Spleen (tissue), 11 donors: ENCODE results near the gene PTPRN2. TPM values are rescaled to one million over a fixed set of nuclear protein-coding genes. Genes with fewer than 3 reads are reported as not detected.

Source experiments
- DNase-seq: peaks from one replicate; pipeline ENCODE4 v3.0.0-alpha.2; 2020
- H3K27ac ChIP-seq, 8 donors: fragments of 200-600 bp; sonication (generic) in 7 of 8; 1 replicate in 4 of 8; 2 replicates in 4 of 8; pipeline versions ENCODE4 v1.5.0 to v1.8.0; 2016 to 2021; ENCODE audit warnings: inconsistent platforms in 4 of 8, mild to moderate bottlenecking in 4 of 8, moderate library complexity in 1 of 8
- H3K27me3 ChIP-seq, 7 donors: fragments of 200-600 bp; sonication (generic) in 6 of 7; replicated peaks in 1 of 7; 1 replicate in 4 of 7; 2 replicates in 3 of 7; pipeline versions ENCODE4 v1.5.0 to v1.8.0; 2016 to 2021; ENCODE audit warnings: inconsistent platforms in 3 of 7, mild to moderate bottlenecking in 1 of 7
- H3K36me3 ChIP-seq, 6 donors: fragments of 200-600 bp; sonication (generic) in 5 of 6; 1 replicate in 4 of 6; 2 replicates in 2 of 6; pipeline versions ENCODE4 v1.5.0 to v1.8.0; 2016 to 2021; ENCODE audit warnings: inconsistent platforms in 2 of 6
- H3K4me1 ChIP-seq, 6 donors: fragments of 200-600 bp; sonication (generic) in 5 of 6; 1 replicate in 3 of 6; 2 replicates in 3 of 6; pipeline versions ENCODE4 v1.5.0 to v1.8.0; 2016 to 2021; ENCODE audit warnings: inconsistent platforms in 3 of 6
- H3K4me3 ChIP-seq, 8 donors: fragments of 200-600 bp; sonication (generic) in 7 of 8; 1 replicate in 4 of 8; 2 replicates in 4 of 8; pipeline versions ENCODE4 v1.5.0 to v1.8.0; 2016 to 2021; ENCODE audit warnings: inconsistent platforms in 4 of 8, mild to moderate bottlenecking in 4 of 8, moderate library complexity in 2 of 8
- H3K9me3 ChIP-seq, 8 donors: fragments of 200-600 bp; sonication (generic) in 7 of 8; 1 replicate in 4 of 8; 2 replicates in 4 of 8; pipeline versions ENCODE4 v1.5.0 to v1.8.0; 2016 to 2021; ENCODE audit warnings: inconsistent platforms in 4 of 8
- POLR2A ChIP-seq, 3 donors: fragments of 450-650 bp; IDR thresholded peaks; one replicate each; pipeline ENCODE4 v1.5.1; 2017; ENCODE audit warnings: antibody characterized with exemption in 3 of 3, mild to moderate bottlenecking in 1 of 3
- POLR2AphosphoS5 ChIP-seq, 3 donors: sonication (generic); formaldehyde crosslinking; IDR thresholded peaks; one replicate each; pipeline ENCODE4 v1.5.1; 2017; ENCODE audit warnings: antibody characterized with exemption in 3 of 3
- WGBS, 5 donors: extraction: QIAGEN DNeasy Blood & Tissue Kit in 3 of 5; methylation state at CpG; one replicate each; pipeline versions ENCODE4 v1.1.5 to v1.1.7; 2013 to 2018; 5-methylcytosine and 5-hydroxymethylcytosine counted together
- intact Hi-C: fragments of 100-400 bp; cut with DNase I; formaldehyde crosslinking; loops from one replicate; pipeline ENCODE4 v1.15.0; 2023; ENCODE audit warnings: low total_unique reads
- polyA plus RNA-seq, 3 donors: library from polyadenylated mRNA; stranded (reverse); fragments of 200-250 nt; gene quantifications; one replicate each; pipeline ENCODE4 v1.2.1, GENCODE V29; 2013
- total RNA-seq, 7 donors: library from RNA; depleted of rRNA in 3 of 7; stranded (reverse); fragments of >200 nt in 3 of 7; fragmentation: NEBNext Ultra II Directional in 4 of 7; extraction: Animal tissue kit (Norgen Biotek cat#: 25700) in 4 of 7; gene quantifications; one replicate each; pipeline versions ENCODE4 v1.1.0 to v1.2.1, GENCODE V29; 2016 to 2021
- TF ChIP-seq, protein P1 (sequence below), 11 experiments: fragments of 200-600 bp in 7 of 11; fragments of 450-650 bp in 4 of 11; sonication (generic) in 4 of 11; IDR thresholded peaks in 8 of 11; conservative IDR thresholded peaks in 3 of 11; 1 replicate in 7 of 11; 2 replicates in 4 of 11; pipeline versions ENCODE4 v1.4.0 to v1.8.0; 2016 to 2021; ENCODE audit warnings: antibody characterized with exemption in 11 of 11, inconsistent platforms in 4 of 11, mild to moderate bottlenecking in 1 of 11
- donor health status: healthy with polysubstance abuse.
- donor health status: DM: no; HTN: no; CAD: no; lungs with moderate emphysema.
- donor health status: DM: no; HTN: no; CAD: no.
- donor health status: Bipolar disorder and iron deficiency.
- donor health status: healthy.
- donor health status: DM: no; HTN: no; CAD: no.
- donor health status: DM: yes; HTN: yes; CAD: no.

PTPRN2 gene
- total and polyA plus RNA-seq, 10 donors: 7.0 to 22.8 (median 16.8) TPM

DNA sequence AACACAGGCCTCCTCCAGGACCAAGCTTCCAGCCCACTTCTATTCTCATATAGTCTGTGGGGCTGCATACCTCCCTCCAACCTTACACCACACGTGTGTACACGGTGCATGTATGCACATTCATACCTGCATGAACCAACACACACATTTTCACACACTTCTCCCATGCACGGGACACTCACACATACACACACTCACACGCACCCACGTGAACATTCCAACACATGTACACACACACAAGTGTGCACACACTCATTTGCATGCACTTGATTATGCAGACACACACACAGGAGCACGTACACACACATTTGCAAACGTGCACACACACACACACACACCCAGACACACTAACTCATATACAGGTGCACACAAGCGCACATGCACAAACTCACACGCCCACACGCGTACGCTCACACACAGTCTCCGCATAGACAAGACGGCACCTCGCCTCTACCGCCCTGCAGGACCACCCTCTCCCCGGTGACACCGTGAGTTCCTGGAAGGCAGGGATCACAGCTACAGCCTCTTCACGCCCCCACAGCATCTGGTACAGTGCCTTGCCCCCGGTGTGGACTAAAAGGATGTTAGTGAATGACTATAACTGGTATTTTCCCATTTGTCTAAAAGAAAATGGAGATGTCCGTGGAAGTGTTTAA, 263.8 kb downstream of the PTPRN2 start:
- TF ChIP-seq POLR2AphosphoS5 (IDR thresholded peaks at IDR 0.05) (no peak), POLR2A (IDR thresholded peaks at IDR 0.05) (no peak)
- TF ChIP-seq, protein P1, sequence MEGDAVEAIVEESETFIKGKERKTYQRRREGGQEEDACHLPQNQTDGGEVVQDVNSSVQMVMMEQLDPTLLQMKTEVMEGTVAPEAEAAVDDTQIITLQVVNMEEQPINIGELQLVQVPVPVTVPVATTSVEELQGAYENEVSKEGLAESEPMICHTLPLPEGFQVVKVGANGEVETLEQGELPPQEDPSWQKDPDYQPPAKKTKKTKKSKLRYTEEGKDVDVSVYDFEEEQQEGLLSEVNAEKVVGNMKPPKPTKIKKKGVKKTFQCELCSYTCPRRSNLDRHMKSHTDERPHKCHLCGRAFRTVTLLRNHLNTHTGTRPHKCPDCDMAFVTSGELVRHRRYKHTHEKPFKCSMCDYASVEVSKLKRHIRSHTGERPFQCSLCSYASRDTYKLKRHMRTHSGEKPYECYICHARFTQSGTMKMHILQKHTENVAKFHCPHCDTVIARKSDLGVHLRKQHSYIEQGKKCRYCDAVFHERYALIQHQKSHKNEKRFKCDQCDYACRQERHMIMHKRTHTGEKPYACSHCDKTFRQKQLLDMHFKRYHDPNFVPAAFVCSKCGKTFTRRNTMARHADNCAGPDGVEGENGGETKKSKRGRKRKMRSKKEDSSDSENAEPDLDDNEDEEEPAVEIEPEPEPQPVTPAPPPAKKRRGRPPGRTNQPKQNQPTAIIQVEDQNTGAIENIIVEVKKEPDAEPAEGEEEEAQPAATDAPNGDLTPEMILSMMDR (IDR thresholded peaks at IDR 0.05 in 8 of 11, conservative IDR thresholded peaks at IDR 0.05 in 3 of 11): no peak
- Histone ChIP-seq H3K4me1 (no peaks in the 10 kb centered on the region), H3K9me3 (peaks cover 0 to 36% (median 2%) of the 10 kb centered on the region in 8 donors), H3K27me3 (peaks cover 0 to 29% (median 0%) of the 10 kb centered on the region in 7 donors), H3K27ac (no peak overlapping the region), H3K4me3 (no peak overlapping the region), H3K36me3 (no peaks in the 10 kb centered on the region)
- 82 to 87% (median 84%) methylated on average over 21 of the region's 21 CpGs for WGBS, 5 donors
- intact Hi-C loops: no loop called here
- DNase-seq: peak; percentile 51

DNA sequence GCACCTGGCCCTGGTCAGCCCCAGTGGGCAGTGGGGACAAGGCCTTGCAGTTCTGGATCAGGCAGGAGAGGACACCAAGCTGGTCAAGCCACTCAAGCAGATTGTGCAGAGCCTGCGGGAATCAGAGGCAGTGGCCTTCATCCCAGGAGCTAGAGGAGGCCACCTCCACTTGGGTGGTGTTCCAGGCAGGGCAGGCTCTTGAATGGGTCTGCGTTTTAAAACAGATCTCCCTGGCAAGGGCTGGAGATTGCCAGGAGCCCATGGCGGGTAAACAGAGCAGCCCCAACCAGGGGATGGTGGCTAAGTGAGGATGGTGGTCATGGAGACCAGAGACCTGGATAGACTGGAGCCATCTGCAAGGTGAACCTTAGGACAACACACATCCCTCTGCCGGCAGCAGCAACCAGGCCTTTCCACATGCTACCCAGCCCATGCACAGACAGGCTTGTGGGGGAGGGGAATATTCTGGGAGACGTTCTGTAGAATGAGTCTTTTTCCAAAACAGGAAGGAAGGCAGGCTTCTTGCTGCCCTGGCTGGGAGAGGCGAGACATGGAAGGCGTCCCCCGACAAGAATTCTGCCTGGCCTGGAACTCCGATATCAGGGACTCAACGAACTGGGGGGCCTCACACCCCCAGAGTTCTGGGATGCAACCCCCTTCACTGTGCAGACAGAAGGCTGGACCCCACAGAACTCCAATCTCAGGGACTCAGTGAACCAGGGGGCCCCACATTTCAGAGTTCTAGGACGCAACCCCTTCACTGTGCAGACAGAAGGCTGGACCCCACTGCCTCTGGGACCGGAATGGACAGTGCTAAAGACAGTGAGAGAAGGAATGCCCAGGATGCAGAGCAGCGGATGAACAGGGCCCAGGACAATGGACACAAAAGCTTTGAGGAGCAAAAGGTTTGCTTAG, 264.8 kb downstream of the PTPRN2 start:
- Histone ChIP-seq H3K27ac (no peak overlapping the region), H3K4me1 (peaks cover 0 to 4% (median 0%) of the 10 kb centered on the region in 6 donors), H3K27me3 (peaks cover 0 to 39% (median 0%) of the 10 kb centered on the region in 7 donors), H3K9me3 (peaks cover 0 to 38% (median 2%) of the 10 kb centered on the region in 8 donors), H3K4me3 (no peak overlapping the region), H3K36me3 (no peaks in the 10 kb centered on the region)
- intact Hi-C loops: no loop called here
- WGBS, 5 donors: 35 to 53% (median 42%) methylated on average over 12 to 13 of the region's 13 CpGs
- DNase-seq: peak; percentile 35
- TF ChIP-seq, protein P1 (IDR thresholded peaks at IDR 0.05 in 8 of 11, conservative IDR thresholded peaks at IDR 0.05 in 3 of 11): no peak
- TF ChIP-seq POLR2A (IDR thresholded peaks at IDR 0.05) (no peak), POLR2AphosphoS5 (IDR thresholded peaks at IDR 0.05) (no peak)

DNA sequence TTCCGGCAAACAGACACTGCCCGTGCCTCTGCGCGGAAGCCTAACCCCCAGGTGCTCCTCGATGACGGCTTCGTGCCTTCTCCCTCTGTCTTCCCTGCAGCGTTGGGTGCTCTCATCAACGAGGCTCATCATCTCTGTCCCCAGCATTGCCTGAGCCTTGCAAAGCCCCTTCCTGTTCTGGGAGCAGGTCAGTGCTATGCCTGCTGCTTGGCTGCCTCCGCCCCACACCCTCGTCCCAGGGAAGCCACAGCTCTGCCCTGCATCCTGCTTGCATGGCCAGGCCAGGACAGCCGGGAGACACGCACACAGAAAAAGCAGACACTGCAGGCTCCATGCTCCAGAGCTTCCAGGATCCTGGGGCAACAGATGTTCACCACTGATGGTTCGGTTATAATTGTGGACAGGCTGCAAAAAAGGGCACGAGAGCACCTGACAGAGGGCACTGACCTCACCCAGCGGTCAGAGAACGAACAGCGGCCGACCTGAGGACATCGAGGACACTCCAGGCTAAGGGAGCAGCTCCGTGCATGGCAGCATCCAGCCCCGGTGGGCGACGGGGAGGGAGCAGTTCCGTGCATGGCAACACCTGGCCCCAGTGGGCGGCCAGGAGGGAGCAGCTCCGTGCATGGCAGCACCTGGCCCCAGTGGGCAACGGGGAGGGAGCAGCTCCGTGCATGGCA, 265.5 kb downstream of the PTPRN2 start:
- Histone ChIP-seq H3K27me3 (peaks cover 0 to 47% (median 0%) of the 10 kb centered on the region in 7 donors), H3K4me1 (peaks cover 0 to 10% (median 0%) of the 10 kb centered on the region in 6 donors), H3K36me3 (no peaks in the 10 kb centered on the region), H3K9me3 (peaks cover 0 to 39% (median 0%) of the 10 kb centered on the region in 8 donors), H3K27ac (no peak overlapping the region), H3K4me3 (no peak overlapping the region)
- intact Hi-C loops: no loop called here
- peak; percentile 64 for DNase-seq
- 80 to 85% (median 82%) methylated on average over 28 to 29 of the region's 29 CpGs for WGBS, 5 donors
- TF ChIP-seq POLR2A (IDR thresholded peaks at IDR 0.05) (no peak), POLR2AphosphoS5 (IDR thresholded peaks at IDR 0.05) (no peak)
- TF ChIP-seq, protein P1 (IDR thresholded peaks at IDR 0.05 in 8 of 11, conservative IDR thresholded peaks at IDR 0.05 in 3 of 11): no peak
